Uterus (tissue), 2 donors: ENCODE measurements around the gene SAMD8.
"Not testable (repeated sequence)": the region's sequence is repeated elsewhere in the genome, so short reads cannot be mapped to it uniquely, and the experiment has no call there.

Experiments
- CTCF ChIP-seq, 4 experiments: fragments of 200-600 bp in 2 of 4; fragments of 450-650 bp in 2 of 4; sonication (generic) in 2 of 4; IDR thresholded peaks; one replicate each; pipeline ENCODE4 v1.5.1; 2016 to 2019; ENCODE audit warnings: antibody characterized with exemption in 4 of 4, mild to moderate bottlenecking in 2 of 4, moderate library complexity in 1 of 4
- POLR2A ChIP-seq, 2 donors: fragments of 450-650 bp; IDR thresholded peaks; one replicate each; pipeline ENCODE4 v1.6.1; 2016; ENCODE audit warnings: antibody characterized with exemption in 2 of 2, mild to moderate bottlenecking in 1 of 2, moderate library complexity in 1 of 2

DNA sequence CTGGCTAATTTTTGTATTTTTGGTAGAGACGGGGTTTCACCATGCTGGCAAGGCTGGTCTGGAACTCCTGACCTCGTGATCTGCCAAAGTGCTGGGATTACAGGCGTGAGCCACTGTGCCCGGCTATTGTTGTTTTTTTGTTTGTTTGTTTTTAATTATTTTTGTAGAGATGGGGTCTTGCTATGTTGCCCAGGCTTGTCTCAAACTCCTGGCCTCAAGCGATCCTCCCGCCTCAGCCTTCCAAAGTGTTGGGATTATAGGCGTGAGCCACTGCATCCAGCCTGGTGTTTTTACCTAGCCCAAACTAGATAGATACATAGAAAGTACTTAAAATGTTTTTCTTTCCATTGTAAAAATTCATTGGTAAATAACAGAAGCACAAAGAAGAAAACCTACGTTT, 110.0 kb downstream of the SAMD8 start:
- not testable (repeated sequence) for TF ChIP-seq POLR2A, CTCF (IDR thresholded peaks at IDR 0.05)
